HG03342 (cell line): Measurements from ENCODE around the gene MRPL51.
"Not testable (repeated sequence)": the region's sequence is repeated elsewhere in the genome, so short reads cannot be mapped to it uniquely, and the experiment has no call there.

Source experiments
- ATAC-seq: cut with Tn5 transposase; IDR thresholded peaks from one replicate; pipeline ENCODE4 v1.9.1; 2021; ENCODE audit warnings: mild to moderate bottlenecking, moderate library complexity; ENCODE audit not compliant: unreplicated experiment

Gene MRPL51

DNA sequence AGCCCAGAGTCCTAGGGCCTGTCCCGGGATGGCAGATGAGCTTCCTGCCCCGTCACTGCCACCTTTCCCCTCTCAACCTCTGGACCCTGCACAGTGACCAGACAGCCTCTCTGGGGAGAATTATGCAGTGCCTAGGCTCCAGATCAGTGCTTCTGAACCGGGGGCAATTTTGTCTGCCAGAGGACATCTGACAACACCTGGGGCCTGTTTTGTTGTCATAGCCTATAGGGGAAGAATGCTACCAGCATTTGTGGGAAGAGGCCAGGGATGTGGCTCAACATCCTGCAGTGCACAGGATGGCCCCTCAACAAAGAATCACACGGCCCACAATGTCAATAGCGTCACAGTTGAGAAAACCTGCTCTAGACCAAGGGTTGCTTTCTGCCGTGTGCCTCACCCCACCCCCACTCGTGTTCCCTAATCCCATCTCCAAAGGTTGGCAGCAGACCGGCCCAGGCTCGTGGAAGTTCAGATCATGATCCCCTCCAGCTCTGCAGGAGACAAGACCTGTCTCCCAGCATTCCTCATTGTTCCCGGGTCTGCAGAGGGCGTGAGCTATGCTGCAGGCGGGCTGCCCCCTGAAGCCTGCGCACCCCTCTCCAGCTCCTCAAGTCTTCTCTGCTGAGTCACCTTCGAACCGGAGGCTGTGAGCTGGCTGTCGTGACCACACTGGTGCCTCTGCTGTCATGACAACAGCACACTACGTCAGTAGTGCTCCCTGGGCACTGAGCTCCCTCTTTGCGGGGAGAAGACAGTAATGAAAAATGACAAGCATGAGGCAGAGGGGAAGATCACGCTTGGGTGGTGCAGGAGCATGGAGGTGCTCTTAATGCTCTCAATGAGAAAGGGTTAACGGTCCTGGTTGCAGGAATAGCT is 39.2 kb upstream of the MRPL51 start:
- no peak for ATAC-seq

- ATAC-seq = no peak
Observed at GRCh38 chr12:6530576-6531260, 37.7 kb upstream of the MRPL51 start.

DNA sequence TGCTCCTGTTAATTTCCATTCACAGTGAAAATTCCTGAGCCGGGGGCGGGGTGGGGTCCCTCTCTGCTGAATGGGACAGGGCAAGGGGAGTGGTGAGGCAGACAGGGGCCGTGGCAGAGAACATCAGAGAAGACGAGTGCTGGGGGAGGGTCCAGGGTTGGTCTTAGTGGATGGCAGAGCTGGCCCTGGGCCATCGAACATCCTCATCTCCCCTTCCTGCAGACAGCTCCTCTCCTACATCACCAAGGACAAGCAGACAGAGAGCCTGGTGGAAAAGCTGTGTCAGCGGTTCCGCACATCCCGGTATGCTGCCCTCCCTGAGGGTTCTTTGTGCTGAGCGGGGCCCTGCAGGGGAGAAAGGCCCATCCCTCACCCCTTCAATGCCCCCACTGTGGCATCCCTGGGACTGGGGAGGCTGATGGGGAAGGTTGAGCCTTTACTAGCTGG is 36.3 kb upstream of the MRPL51 start:
- no peak for ATAC-seq

GRCh38 chr12:6528539-6529235 is 35.6 kb upstream of the MRPL51 start:
- ATAC-seq = no peak

- no peak for ATAC-seq
Observed at GRCh38 chr12:6527711-6528110, 34.6 kb upstream of the MRPL51 start.

GRCh38 chr12:6526766-6527525 is 33.9 kb upstream of the MRPL51 start:
- ATAC-seq = no peak

DNA sequence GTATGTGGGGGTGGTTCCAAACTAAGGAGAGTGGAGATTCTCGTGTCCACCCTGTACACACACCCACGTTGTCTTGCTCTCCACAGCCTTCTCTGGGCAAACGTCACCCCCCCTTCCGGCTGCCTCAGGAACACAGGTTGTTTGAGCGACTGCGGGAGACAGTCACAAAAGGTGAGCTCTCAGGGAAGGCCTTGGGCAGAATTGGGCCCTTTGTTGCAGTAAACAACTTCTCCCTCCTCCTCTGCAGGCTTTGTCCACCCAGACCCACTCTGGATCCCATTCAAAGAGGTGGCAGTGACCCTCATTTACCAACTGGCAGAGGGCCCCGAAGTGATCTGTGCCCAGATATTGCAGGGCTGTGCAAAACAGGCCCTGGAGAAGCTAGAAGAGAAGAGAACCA is 33.1 kb upstream of the MRPL51 start:
- ATAC-seq = no peak

- no peak for ATAC-seq
Observed at GRCh38 chr12:6524648-6525047, 31.6 kb upstream of the MRPL51 start.

DNA sequence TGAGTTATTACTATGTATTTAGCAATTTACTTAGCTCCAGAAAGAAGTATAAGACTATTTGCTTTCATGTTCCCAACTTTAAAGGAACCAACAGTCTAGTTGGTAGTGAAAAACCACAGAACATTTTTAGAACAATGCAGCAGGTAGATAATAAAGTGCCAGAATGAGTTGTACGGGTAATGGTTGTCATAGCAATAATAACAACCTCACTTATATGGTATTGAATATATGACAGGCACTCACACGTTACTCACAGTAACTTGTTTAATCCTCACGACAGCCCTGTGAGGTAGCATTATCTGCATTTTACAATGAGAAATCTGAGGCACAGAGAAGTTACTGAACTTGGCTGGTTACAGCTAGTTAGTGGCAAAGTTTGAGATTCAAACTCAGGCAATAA is 30.6 kb upstream of the MRPL51 start:
- ATAC-seq = no peak

GRCh38 chr12:6522193-6522592 is 29.1 kb upstream of the MRPL51 start:
- ATAC-seq = no peak

- no peak for ATAC-seq
Observed at GRCh38 chr12:6520186-6520585, 27.1 kb upstream of the MRPL51 start.

GRCh38 chr12:6508087-6508486 is 15.0 kb upstream of the MRPL51 start:
- ATAC-seq = no peak

GRCh38 chr12:6507102-6507998 is 14.3 kb upstream of the MRPL51 start:
- no peak for ATAC-seq

DNA sequence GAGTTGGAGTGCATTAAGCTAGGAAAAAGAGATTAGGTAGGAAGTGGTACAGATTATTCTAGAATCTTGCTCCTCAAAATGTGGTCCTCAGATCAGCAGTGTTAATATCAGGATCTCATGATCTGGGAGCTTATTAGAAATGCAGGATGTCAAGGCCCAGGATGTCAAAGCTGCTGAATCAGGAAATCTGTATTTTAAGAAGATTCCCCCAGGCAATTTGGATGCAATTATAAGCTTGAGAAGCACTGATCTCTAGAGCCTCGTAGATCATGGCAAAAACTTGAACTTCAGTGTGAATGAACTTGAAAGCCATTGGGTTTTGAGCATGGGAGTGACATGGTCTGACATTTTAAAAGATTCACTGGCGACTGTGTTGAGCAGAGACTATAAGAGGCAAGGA is 7.4 kb upstream of the MRPL51 start:
- ATAC-seq = no peak

DNA sequence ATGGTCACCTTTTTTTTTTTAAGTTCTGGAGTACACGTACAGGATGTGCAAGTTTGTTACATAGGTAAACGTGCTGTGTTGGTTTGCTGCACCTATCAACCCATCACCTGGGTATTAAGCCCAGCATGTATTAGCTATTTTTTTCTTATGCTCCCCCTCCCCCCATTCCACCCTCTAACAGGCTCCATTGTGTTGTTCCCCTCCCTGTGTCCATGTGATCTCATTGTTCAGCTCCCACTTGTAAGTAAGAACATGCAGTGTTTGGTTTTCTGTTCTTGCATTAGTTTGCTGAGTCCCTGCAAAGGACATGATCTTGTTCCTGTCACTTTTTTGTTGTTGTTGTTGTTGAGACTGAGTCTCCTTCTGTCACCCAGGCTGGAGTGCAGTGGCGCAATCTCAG is 4.2 kb upstream of the MRPL51 start:
- ATAC-seq = not testable (repeated sequence)

- no peak for ATAC-seq
Observed at GRCh38 chr12:6494968-6495367, 1.9 kb upstream of the MRPL51 start.

GRCh38 chr12:6494258-6494743 is 1.2 kb upstream of the MRPL51 start:
- ATAC-seq = no peak

DNA sequence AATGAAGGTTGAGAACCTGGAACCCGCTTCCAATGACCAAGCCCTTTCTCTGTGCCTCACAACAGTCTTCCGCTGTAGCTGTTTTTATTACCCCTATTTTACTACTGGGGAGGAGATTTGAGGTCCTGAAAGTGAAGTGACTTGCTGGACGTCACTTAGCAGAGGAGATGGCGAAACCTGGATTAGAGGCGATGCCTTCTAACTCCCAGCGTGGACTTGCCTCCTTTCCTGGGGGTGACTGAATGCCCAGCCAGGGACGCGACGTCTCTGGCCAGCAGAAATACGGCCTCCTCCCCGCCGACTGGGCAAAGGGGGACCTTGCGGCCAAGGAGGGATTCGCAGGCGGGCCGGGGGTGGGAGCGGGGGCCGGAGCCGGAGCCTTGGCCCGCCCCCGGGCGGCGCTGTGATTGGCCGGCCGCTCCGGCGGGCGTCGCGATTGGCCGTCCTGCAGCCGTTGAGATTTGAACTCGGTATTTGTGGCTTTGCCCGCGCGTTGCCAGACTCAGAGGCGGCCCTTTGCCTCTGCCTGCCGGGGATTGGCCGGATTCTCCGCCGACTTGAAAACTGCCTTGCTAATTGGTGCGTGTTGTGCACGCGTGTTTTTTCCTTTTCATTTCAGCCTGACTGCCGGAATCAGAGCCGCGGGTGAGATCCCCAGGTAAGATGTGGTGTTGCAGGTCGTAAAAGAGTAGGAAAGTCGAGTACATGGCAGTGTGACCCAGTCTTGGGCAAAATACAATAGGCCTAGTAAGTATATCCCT is 615 bp upstream of the MRPL51 start, which contains the start of gene NCAPD2:
Gene NCAPD2 (plus strand): TSS at position 606 of the 761 bp plus-strand sequence. CDS start 997 bp downstream, outside the sequence.
- peak; percentile 83 for ATAC-seq

- ATAC-seq = not testable (repeated sequence)
Observed at GRCh38 chr12:6490673-6491072, 2.4 kb downstream of the MRPL51 start.
